ENCODE data around the gene SLC38A9.

GRCh38 chr5:55758231-55758630 lies 46.1 kb upstream of the SLC38A9 start:
- TF ChIP-seq CTCF (IDR thresholded peaks at IDR 0.05; ENCODE audit: low read length) (no peak), EZH2phosphoT487 (IDR thresholded peaks at IDR 0.05; ENCODE audit: low read length) (no peak)
